Vagina (tissue), 2 donors: ENCODE results near the gene SEC24D. TPM values are rescaled to one million over a fixed set of nuclear protein-coding genes. Genes with fewer than 3 reads are reported as not detected.

Experiments used
- DNase-seq, 2 donors: peaks; one replicate each; pipeline ENCODE4 v3.0.0-alpha.2; 2017; ENCODE audit errors: extremely low spot score in 2 of 2
- H3K27ac ChIP-seq: fragments of 200-600 bp; sonication (generic); one replicate; pipeline ENCODE4 v1.5.1; 2019
- H3K27me3 ChIP-seq: fragments of 200-600 bp; sonication (generic); one replicate; pipeline ENCODE4 v1.5.1; 2019
- H3K36me3 ChIP-seq, 2 donors: fragments of 200-600 bp; sonication (generic); one replicate each; pipeline ENCODE4 v1.5.1; 2017 to 2019
- H3K4me1 ChIP-seq: fragments of 200-600 bp; sonication (generic); one replicate; pipeline ENCODE4 v1.5.1; 2019
- H3K4me3 ChIP-seq, 2 donors: fragments of 200-600 bp; sonication (generic); 1 replicate in 1 of 2; 2 replicates in 1 of 2; pipeline ENCODE4 v1.5.1; 2016 to 2019
- H3K9me3 ChIP-seq: fragments of 200-600 bp; sonication (generic); one replicate; pipeline ENCODE4 v1.5.1; 2019
- CTCF ChIP-seq, 3 experiments: fragments of 450-650 bp in 2 of 3; fragments of 200-600 bp in 1 of 3; sonication (generic) in 1 of 3; IDR thresholded peaks; one replicate each; pipeline ENCODE4 v1.5.1; 2017 to 2019; ENCODE audit warnings: antibody characterized with exemption in 3 of 3, mild to moderate bottlenecking in 2 of 3, moderate library complexity in 2 of 3
- POLR2A ChIP-seq, 2 donors: fragments of 450-650 bp; IDR thresholded peaks; one replicate each; pipeline ENCODE4 v1.6.1; 2017; ENCODE audit warnings: antibody characterized with exemption in 2 of 2, mild to moderate bottlenecking in 2 of 2, moderate library complexity in 2 of 2
- POLR2AphosphoS5 ChIP-seq, 2 donors: sonication (generic); formaldehyde crosslinking; IDR thresholded peaks; one replicate each; pipeline ENCODE4 v1.9.0; 2017; ENCODE audit warnings: antibody characterized with exemption in 2 of 2, mild to moderate bottlenecking in 2 of 2, low read depth in 1 of 2; ENCODE audit not compliant: insufficient read depth in 1 of 2
- intact Hi-C: fragments of 100-400 bp; cut with DNase I; formaldehyde crosslinking; loops from one replicate; pipeline ENCODE4 v1.15.1; 2023
- total RNA-seq: library from RNA; depleted of rRNA; stranded (reverse); fragments of >200 nt; gene quantifications from one replicate; pipeline ENCODE4 v1.2.3, GENCODE V29; 2016

SEC24D gene
- total RNA-seq, 1 donor from 2014 or later: 24.1 TPM

- Histone ChIP-seq H3K9me3 (no peaks in the 10 kb centered on the region), H3K36me3 (no peaks in the 10 kb centered on the region), H3K4me3 (no peak overlapping the region), H3K4me1 (peaks cover 39% of the 10 kb centered on the region), H3K27me3 (no peaks in the 10 kb centered on the region), H3K27ac (no peak overlapping the region)
- TF ChIP-seq POLR2A (IDR thresholded peaks at IDR 0.05) (no peak), POLR2AphosphoS5 (IDR thresholded peaks at IDR 0.05; ENCODE audit: insufficient read depth in 1 of 2, low read depth in 1 of 2) (no peak)
- DNase-seq: no peak
- intact Hi-C loops: no loop called here
These were observed 14.2 kb downstream of the SEC24D start for GRCh38 chr4:118821590-118822293.

- TF ChIP-seq CTCF (IDR thresholded peaks at IDR 0.05) (no peak), POLR2A (IDR thresholded peaks at IDR 0.05) (no peak), POLR2AphosphoS5 (IDR thresholded peaks at IDR 0.05; ENCODE audit: insufficient read depth in 1 of 2, low read depth in 1 of 2) (no peak)
- Histone ChIP-seq H3K27ac (no peak overlapping the region), H3K27me3 (no peaks in the 10 kb centered on the region), H3K4me1 (peaks cover 3% of the 10 kb centered on the region), H3K36me3 (peaks cover 0 to 35% of the 10 kb centered on the region in 2 donors), H3K9me3 (no peaks in the 10 kb centered on the region), H3K4me3 (no peak overlapping the region)
- no peak for DNase-seq
- intact Hi-C loops: no loop called here
These were observed 18.6 kb downstream of the SEC24D start for GRCh38 chr4:118817178-118817930.

- intact Hi-C loops: no loop called here
- Histone ChIP-seq H3K9me3 (no peaks in the 10 kb centered on the region), H3K27ac (no peak overlapping the region), H3K27me3 (no peaks in the 10 kb centered on the region), H3K4me1 (peaks cover 1% of the 10 kb centered on the region), H3K36me3 (peaks cover 0 to 35% of the 10 kb centered on the region in 2 donors), H3K4me3 (no peak overlapping the region)
- no peak for DNase-seq
- TF ChIP-seq CTCF (IDR thresholded peaks at IDR 0.05): no peak
These were observed 19.3 kb downstream of the SEC24D start for GRCh38 chr4:118816538-118817177.

- Histone ChIP-seq H3K27ac (no peak overlapping the region), H3K4me1 (peaks cover 10% of the 10 kb centered on the region), H3K27me3 (no peaks in the 10 kb centered on the region), H3K4me3 (no peak overlapping the region), H3K36me3 (peaks cover 0 to 39% of the 10 kb centered on the region in 2 donors), H3K9me3 (no peaks in the 10 kb centered on the region)
- DNase-seq: no peak
- TF ChIP-seq POLR2AphosphoS5 (IDR thresholded peaks at IDR 0.05; ENCODE audit: insufficient read depth in 1 of 2, low read depth in 1 of 2) (no peak), POLR2A (IDR thresholded peaks at IDR 0.05) (no peak), CTCF (IDR thresholded peaks at IDR 0.05) (no peak)
- intact Hi-C loops: no loop called here
These were observed 21.0 kb downstream of the SEC24D start for GRCh38 chr4:118814891-118815290.

- Histone ChIP-seq H3K27me3 (no peaks in the 10 kb centered on the region), H3K27ac (no peak overlapping the region), H3K9me3 (no peaks in the 10 kb centered on the region), H3K36me3 (peaks cover 0 to 39% of the 10 kb centered on the region in 2 donors), H3K4me3 (no peak overlapping the region), H3K4me1 (peaks cover 10% of the 10 kb centered on the region)
- TF ChIP-seq POLR2AphosphoS5 (IDR thresholded peaks at IDR 0.05; ENCODE audit: insufficient read depth in 1 of 2, low read depth in 1 of 2) (no peak), POLR2A (IDR thresholded peaks at IDR 0.05) (no peak), CTCF (IDR thresholded peaks at IDR 0.05) (no peak)
- DNase-seq: no peak
- intact Hi-C loops: no loop called here
These were observed 21.9 kb downstream of the SEC24D start for GRCh38 chr4:118814058-118814457.
